Osteocyte (in vitro differentiated cells): ENCODE measurements around the gene IPO13. TPM values are rescaled to one million over a fixed set of nuclear protein-coding genes. Genes with fewer than 3 reads are reported as not detected.

Experiments
- DNase-seq: peaks from one replicate; pipeline ENCODE4 v3.0.0; 2021; ENCODE audit warnings: mixed read lengths; ENCODE audit not compliant: unreplicated experiment; ENCODE audit errors: extremely low spot score
- H3K27ac Mint-ChIP-seq: one replicate; pipeline ENCODE4 v1.8.0; 2021; ENCODE audit warnings: mild to moderate bottlenecking, mixed read lengths; ENCODE audit not compliant: unreplicated experiment
- H3K27me3 Mint-ChIP-seq: one replicate; pipeline ENCODE4 v1.8.0; 2021; ENCODE audit warnings: mixed read lengths; ENCODE audit not compliant: unreplicated experiment
- H3K36me3 Mint-ChIP-seq: one replicate; pipeline ENCODE4 v1.8.0; 2021; ENCODE audit warnings: mixed read lengths; ENCODE audit not compliant: unreplicated experiment
- H3K4me1 Mint-ChIP-seq: one replicate; pipeline ENCODE4 v1.8.0; 2021; ENCODE audit warnings: mixed read lengths; ENCODE audit not compliant: unreplicated experiment
- H3K4me3 Mint-ChIP-seq: one replicate; pipeline ENCODE4 v1.8.0; 2021; ENCODE audit warnings: mild to moderate bottlenecking, moderate library complexity, mixed read lengths; ENCODE audit not compliant: unreplicated experiment
- H3K9me3 Mint-ChIP-seq: one replicate; pipeline ENCODE4 v1.8.0; 2021; ENCODE audit warnings: mixed read lengths; ENCODE audit not compliant: unreplicated experiment
- CTCF ChIP-seq: fragments of 200-600 bp; sonication (generic); IDR thresholded peaks from 2 replicates; pipeline ENCODE4 v1.5.0; 2021; ENCODE audit warnings: antibody characterized with exemption, mild to moderate bottlenecking, moderate library complexity
- total RNA-seq: library from RNA; stranded (reverse); gene quantifications from 2 replicates; pipeline ENCODE4 v1.2.1, GENCODE V29; 2021

Gene IPO13
- total RNA-seq, 1 donor from 2014 or later = 40.8 TPM

GRCh38 chr1:43954036-43954435 lies 7.3 kb downstream of the IPO13 start:
- H3K4me3 Mint-ChIP-seq = no peak overlapping the region
- no peak for DNase-seq

GRCh38 chr1:43956234-43956633 lies 9.5 kb downstream of the IPO13 start:
- H3K36me3 Mint-ChIP-seq = peaks cover 17% of the 10 kb centered on the region
- no peaks in the 10 kb centered on the region for H3K27me3 Mint-ChIP-seq
- no peak overlapping the region for H3K4me3 Mint-ChIP-seq
- DNase-seq = no peak
- H3K9me3 Mint-ChIP-seq = no peaks in the 10 kb centered on the region
- no peak overlapping the region for H3K27ac Mint-ChIP-seq
- H3K4me1 Mint-ChIP-seq = no peaks in the 10 kb centered on the region
- no peak for TF ChIP-seq CTCF

More at GRCh38 chr1:43954036-43954435, 7.3 kb downstream of the IPO13 start:
- Mint-ChIP-seq H3K4me1 (no peaks in the 10 kb centered on the region), H3K36me3 (peaks cover 23% of the 10 kb centered on the region), H3K27ac (no peak overlapping the region), H3K9me3 (no peaks in the 10 kb centered on the region), H3K27me3 (no peaks in the 10 kb centered on the region)
- no peak for TF ChIP-seq CTCF

- DNase-seq = no peak
- Mint-ChIP-seq H3K4me1 (no peaks in the 10 kb centered on the region), H3K9me3 (no peaks in the 10 kb centered on the region), H3K4me3 (no peak overlapping the region), H3K27ac (no peak overlapping the region), H3K27me3 (no peaks in the 10 kb centered on the region), H3K36me3 (peaks cover 22% of the 10 kb centered on the region)
- no peak for TF ChIP-seq CTCF
Observed at GRCh38 chr1:43957407-43958040, 10.8 kb downstream of the IPO13 start.

- no peak for TF ChIP-seq CTCF
- no peaks in the 10 kb centered on the region for H3K9me3 Mint-ChIP-seq
- H3K27me3 Mint-ChIP-seq = no peaks in the 10 kb centered on the region
- H3K4me3 Mint-ChIP-seq = no peak overlapping the region
- DNase-seq = no peak
- no peak overlapping the region for H3K27ac Mint-ChIP-seq
- H3K4me1 Mint-ChIP-seq = no peaks in the 10 kb centered on the region
- H3K36me3 Mint-ChIP-seq = peaks cover 22% of the 10 kb centered on the region
Observed at GRCh38 chr1:43958351-43959255, 11.9 kb downstream of the IPO13 start.

GRCh38 chr1:43960798-43961197 lies 14.0 kb downstream of the IPO13 start:
- H3K4me3 Mint-ChIP-seq = no peak overlapping the region
- H3K4me1 Mint-ChIP-seq = no peaks in the 10 kb centered on the region
- DNase-seq = no peak
- no peak for TF ChIP-seq CTCF
- no peaks in the 10 kb centered on the region for H3K27me3 Mint-ChIP-seq
- peaks cover 22% of the 10 kb centered on the region for H3K36me3 Mint-ChIP-seq
- H3K9me3 Mint-ChIP-seq = no peaks in the 10 kb centered on the region
- no peak overlapping the region for H3K27ac Mint-ChIP-seq
